ENCODE measurements around the gene TMEM238L. TPM values are rescaled to one million over a fixed set of nuclear protein-coding genes. Genes with fewer than 3 reads are reported as not detected.

TMEM238L gene
- total RNA-seq, 1 donor: not detected

DNA sequence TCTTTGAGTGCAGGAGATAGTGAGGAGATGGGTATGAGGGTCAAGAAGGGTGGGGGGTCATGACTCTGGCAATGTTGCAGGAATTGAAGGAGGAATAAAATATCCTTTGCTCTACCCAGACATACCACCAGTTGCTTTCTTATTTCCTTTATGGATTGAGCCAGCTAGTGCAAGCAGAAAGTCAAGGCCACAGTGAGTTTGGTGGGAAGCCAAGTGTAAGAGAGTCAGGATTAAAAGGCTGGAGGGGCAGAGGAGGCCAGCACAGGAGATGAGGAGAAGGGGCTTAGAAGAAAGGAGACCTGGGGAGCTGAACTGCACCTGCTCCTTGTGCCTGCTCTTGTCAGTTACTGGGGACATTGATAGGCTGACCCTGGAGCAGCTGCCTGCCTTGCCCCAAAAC is 17.9 kb upstream of the TMEM238L start:
- no peak overlapping the region for H3K4me3 ChIP-seq (ENCODE audit: low read depth, low read length)
- TF ChIP-seq, protein P1, sequence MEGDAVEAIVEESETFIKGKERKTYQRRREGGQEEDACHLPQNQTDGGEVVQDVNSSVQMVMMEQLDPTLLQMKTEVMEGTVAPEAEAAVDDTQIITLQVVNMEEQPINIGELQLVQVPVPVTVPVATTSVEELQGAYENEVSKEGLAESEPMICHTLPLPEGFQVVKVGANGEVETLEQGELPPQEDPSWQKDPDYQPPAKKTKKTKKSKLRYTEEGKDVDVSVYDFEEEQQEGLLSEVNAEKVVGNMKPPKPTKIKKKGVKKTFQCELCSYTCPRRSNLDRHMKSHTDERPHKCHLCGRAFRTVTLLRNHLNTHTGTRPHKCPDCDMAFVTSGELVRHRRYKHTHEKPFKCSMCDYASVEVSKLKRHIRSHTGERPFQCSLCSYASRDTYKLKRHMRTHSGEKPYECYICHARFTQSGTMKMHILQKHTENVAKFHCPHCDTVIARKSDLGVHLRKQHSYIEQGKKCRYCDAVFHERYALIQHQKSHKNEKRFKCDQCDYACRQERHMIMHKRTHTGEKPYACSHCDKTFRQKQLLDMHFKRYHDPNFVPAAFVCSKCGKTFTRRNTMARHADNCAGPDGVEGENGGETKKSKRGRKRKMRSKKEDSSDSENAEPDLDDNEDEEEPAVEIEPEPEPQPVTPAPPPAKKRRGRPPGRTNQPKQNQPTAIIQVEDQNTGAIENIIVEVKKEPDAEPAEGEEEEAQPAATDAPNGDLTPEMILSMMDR (IDR thresholded peaks at IDR 0.05; ENCODE audit: insufficient read depth, low read depth, low read length): no peak
- no peak for DNase-seq (ENCODE audit: low read depth)

DNA sequence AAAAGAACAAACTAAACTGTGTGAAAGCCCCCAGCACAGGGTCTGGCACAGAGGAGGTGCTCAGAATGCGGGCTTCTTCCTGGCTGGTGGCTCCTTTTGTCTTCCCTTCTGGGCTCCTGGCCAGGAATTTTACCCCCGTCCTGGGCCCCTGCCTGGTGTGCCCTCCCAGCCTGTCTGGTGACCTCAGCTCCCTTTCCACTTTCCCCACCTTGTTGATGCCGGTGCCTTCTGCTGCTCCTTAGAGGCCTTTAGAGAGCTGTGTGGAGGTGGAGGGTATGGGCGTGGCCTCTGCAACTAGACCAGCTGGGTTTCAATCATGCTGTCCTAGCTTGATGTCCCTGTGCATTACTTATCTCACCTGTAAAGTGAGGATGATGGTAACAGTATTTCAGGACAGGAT is 17.2 kb upstream of the TMEM238L start:
- H3K4me3 ChIP-seq (ENCODE audit: low read depth, low read length): no peak overlapping the region
- TF ChIP-seq, protein P1 (IDR thresholded peaks at IDR 0.05; ENCODE audit: insufficient read depth, low read depth, low read length): no peak
- no peak for DNase-seq (ENCODE audit: low read depth)

DNA sequence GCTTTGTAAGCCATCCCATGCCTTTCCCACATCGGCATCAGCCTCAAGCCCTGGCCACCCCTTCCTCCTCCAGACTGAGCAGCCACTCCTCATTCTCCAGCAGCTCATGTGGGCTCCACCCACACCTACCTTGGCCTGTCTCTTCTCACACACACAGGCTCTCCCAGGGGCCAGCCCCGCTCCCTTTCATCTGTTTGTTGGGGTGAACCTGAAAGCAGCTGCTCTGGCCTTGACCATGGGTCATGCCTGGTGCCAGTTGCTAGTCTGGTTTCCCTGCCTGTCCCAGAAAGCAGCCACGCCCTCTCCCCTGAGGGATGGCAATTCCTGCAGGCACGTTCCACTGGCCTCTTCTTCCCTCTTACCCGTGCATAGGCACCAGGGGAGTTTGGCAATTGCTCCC is 11.4 kb upstream of the TMEM238L start:
- H3K4me3 ChIP-seq (ENCODE audit: low read depth, low read length): no peak overlapping the region
- DNase-seq (ENCODE audit: low read depth): no peak
- TF ChIP-seq, protein P1 (IDR thresholded peaks at IDR 0.05; ENCODE audit: insufficient read depth, low read depth, low read length): no peak

DNA sequence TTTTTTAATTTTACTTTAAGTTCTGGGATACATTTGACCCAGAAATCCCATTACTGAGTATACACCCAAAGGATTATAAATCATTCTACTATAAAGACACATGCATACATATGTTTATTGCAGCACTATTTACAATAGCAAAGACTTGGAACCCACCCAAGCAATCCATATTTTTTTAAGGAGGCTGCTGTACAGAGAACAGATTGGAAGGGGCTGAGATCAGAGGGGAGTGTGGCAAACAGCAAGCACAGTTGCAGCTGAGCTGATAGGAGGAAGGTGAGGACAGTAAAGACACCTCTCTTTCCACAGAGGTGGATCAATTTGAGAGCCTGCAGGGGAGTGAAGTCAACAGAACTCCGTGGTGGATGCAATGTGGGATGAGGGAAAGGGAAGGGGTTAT is 10.2 kb upstream of the TMEM238L start:
- no peak overlapping the region for H3K4me3 ChIP-seq (ENCODE audit: low read depth, low read length)
- TF ChIP-seq, protein P1 (IDR thresholded peaks at IDR 0.05; ENCODE audit: insufficient read depth, low read depth, low read length): no peak

DNA sequence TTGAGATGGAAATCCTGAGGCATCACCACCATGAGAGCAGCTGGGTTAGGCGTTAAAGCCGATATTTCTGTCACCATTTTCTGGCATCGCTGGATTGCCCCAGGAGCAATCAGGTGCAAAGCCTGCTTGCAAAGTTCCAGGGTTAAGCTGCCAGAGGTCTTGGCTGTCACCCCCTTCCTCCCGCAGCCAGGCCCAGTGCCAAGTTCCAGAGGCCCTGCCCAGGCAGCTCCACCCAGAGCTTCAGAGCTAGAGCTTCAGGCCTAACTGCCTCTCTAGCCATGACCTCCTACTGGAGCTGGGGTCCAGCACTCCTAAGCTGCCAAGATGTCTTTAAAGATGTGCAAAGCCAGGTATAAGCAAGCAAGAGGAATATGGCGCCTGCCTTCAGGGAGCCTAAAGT is 8.8 kb upstream of the TMEM238L start:
- TF ChIP-seq, protein P1 (IDR thresholded peaks at IDR 0.05; ENCODE audit: insufficient read depth, low read depth, low read length): no peak
- DNase-seq (ENCODE audit: low read depth): no peak
- H3K4me3 ChIP-seq (ENCODE audit: low read depth, low read length): no peak overlapping the region

More for the DNA sequence above, 10.2 kb upstream of the TMEM238L start:
- DNase-seq (ENCODE audit: low read depth): no peak

DNA sequence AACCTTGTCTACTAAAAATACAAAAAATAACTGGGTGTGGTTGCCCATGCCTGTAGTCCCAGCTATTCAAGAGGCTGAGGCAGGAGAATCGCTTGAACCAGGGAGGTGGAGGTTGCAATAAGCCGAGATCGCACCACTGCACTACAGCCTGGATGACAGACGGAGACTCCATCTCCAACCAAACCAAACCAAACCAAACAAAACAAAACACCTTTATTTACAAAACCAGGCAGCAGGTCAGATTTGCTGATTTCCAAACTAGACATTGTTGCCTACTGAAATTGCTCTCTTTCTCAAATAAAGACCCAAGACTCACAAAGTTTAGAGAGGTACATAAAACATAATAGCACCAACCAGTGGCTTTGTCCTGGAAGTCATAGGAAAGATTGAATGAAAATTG is 5.7 kb upstream of the TMEM238L start:
- DNase-seq (ENCODE audit: low read depth): no peak
- TF ChIP-seq, protein P1 (IDR thresholded peaks at IDR 0.05; ENCODE audit: insufficient read depth, low read depth, low read length): no peak
- H3K4me3 ChIP-seq (ENCODE audit: low read depth, low read length): no peak overlapping the region

DNA sequence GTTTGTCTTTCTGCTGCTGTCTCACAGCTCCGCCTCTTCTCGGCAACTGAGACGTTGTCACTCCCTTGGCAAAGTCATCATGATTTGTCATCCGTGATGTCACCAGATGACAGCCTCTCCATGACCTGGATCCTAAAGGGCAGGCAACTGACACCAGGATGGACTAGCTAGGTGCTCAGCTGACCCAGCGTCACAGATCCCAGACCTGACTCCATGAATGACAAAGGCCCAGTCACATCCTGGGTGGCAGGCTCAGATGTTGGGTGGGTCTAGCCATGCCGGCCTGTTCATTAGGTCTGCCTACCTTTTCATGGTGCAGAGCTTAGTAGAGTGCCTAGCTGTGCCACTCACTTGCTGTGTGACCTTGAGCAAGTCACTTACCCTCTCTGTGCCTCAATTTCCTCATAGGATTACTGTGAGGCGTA is 3.8 kb upstream of the TMEM238L start:
- TF ChIP-seq, protein P1 (IDR thresholded peaks at IDR 0.05; ENCODE audit: insufficient read depth, low read depth, low read length): no peak
- no peak overlapping the region for H3K4me3 ChIP-seq (ENCODE audit: low read depth, low read length)
- DNase-seq (ENCODE audit: low read depth): no peak

All from fibroblast of villous mesenchyme (primary cell).